ENCODE results near the gene OXGR1.
A peak's percentile ranks its signal among the peaks of the same experiment; 100 is the strongest.

OXGR1 gene

DNA sequence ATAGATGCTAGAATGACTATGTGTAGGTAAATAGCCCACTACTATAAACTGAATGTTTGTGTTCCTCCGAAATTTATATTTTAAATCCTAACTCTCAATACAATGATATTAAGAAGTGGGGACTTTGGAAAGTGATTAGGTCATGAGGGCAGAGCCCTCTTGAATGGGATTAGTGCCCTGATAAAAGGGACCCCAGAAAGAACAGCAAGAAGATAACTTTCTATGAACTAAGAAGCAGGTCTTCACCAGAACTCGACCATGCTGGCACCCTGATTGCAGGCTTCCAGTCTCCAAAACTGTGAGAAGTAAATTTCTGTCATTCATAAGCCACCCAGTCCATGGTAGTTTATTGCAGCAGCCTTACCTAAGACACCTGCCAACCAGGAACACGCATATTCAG is 33.9 kb downstream of the OXGR1 start:
- no peak for DNase-seq

DNA sequence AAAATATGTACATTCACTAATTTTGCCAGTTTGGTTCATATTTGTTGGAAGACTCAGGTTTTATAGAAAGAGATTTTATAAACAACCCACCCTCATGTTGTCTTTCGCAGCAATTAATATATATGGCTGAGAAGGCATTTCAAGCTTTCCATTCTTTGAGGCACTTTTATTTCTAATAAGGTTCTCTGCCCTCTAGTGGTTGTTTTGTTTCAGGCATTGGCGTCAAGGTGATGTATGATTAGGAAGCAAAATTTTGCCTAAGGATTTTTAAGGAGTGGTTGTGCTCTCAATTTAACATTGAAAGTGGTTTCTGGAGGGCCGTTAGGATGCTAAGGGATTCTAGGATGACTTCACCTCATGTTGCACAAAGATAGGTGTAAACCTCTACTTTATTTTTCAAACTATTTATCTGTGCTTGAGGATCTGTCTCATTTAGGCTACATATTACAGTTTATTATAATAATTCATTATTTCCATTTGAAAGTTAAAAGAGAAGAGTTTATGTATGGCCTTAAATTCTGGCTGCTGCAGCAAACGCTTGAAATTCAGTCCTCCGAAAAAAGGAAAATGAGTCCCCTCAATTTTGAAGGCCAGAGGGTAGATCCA is 35.9 kb downstream of the OXGR1 start:
- peak in 1 of 5 experiments; percentile 6 for DNase-seq

DNA sequence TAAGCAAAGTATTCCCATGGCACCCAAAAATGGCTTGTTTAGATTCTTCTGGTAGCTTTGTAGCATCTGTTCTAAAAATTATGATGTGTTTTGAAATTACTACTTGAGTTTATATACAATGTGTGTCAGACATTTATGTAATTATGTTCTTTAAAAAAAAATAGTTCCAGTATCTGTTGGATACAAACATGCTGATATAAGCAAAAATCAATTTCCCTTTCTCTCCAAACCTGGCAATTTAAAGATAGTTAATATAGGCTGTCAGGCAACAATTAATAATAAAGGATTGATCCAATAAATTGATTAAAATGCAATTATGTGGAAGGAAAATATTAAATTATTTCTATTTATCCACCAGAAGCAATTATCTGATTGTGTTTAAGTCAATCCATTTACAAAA is 41.7 kb downstream of the OXGR1 start:
- no peak for DNase-seq

DNA sequence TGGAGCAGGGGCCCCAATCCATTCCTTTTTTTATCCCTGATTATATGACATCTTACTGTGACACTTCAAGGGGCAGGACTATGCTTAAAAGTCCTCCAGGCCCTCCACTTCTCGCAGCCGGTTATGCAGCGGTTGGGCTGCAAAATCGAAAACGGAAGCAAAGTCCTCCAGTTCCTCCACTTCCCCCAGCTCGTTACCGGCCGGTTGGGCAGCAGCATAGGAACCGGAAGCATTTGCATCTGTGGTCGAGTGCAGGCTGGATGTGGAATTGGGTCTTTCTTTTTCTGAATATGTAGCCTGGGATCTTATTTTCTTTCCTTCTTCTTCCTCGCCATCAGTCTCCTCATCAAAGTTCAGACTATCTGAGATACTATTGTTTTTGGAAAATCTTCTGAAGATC is 46.1 kb downstream of the OXGR1 start:
- no peak for DNase-seq

DNA sequence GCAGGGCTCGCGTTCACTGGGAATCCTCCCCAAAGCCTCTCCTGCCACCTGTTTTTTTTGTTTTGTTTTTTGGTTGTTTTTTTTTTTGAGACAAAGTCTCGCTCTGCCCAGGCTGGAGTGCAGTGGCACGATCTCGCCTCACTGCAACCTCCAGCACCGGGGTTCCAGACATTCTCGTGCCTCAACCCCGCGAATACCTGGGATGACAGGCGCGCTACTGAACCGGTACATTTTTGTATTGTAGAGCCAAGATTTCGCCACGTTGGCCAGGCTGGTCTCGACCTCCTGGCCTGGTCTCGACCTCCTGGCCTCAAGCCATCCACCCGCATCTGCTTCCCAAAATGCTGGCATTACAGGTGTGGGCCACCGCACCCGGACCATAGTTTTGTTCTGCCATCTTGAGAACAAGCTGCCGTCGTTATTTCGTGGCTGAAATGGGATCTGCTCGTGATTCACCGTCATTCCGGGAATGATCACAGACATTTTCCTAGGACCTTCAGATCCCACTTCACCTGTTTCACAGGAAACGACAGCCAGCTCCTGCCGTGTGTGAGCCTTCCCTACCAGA is 46.8 kb downstream of the OXGR1 start:
- DNase-seq, result no peak

DNA sequence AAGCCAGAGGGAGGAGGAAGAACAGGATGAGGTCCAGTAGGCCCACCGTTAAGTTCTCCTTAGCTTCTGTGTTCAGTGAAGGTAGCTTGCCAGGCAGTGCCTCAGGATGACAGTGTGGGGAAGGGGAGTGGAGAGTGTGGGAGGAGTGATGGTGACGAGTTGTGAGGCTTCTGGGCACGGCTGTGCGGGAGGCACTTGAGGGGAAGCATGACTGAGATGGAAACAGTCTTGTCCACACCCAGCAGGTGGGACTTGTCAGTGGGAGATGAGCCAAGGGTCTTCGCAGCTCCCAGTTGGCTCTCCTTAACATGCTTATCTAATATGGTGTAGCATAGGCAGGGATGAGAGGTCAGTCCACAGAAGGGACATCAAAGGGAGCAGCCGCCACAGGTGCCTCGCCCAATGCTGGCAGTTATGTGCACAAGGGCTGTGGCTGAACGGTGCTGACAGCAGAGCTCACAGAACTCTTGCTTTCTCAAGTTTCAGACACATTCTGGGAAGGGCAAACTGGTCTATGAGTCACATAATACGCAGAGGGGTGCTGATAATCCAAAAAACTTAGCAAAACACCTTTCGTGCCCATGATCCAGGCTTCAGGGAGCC is 47.5 kb downstream of the OXGR1 start:
- no peak for DNase-seq

DNA sequence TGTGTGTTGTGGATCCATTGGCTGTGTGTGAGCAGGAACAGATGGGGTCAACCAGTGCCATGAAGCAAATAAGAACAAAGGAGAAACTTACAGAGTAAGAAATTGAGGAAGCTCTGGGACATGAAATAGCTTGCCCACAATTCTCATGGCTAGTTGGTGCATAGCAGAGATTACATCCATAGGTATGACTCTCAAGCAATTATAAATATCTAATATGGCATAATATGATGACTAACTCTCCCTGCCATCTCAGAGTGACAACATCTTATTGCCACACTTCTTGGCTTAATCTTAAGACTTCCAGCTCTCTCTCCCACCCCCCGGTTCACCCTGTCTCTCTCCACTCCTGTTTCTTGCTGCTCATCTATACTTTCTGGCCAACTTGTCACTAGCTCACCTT is 53.3 kb downstream of the OXGR1 start:
- no peak for DNase-seq

DNA sequence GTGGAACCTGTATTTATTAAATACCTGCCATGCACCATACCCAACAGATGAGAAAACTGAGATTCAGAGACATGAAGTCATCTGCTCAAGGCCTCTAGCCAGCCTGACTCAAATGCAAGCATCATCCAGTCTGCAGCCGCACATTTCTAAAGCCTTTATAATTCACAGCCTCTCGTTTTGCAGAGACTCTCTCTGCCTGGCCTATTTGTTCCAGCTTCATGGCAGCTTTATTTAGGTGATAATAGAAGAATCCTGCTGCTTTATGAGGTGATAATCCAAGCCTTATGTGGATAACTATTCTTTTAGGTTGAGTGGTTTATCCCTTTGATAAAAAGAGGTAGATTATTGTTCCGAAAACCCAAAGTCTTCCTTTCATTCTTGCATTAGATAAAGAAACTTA is 58.4 kb downstream of the OXGR1 start:
- DNase-seq, result no peak
